Stromal cell of bone marrow (primary cell): Measurements from ENCODE around the gene FAM3A.

Experiments used
- DNase-seq: peaks from one replicate; pipeline ENCODE4 v3.0.0-alpha.2; 2012; ENCODE audit warnings: low read depth

Gene FAM3A

DNA sequence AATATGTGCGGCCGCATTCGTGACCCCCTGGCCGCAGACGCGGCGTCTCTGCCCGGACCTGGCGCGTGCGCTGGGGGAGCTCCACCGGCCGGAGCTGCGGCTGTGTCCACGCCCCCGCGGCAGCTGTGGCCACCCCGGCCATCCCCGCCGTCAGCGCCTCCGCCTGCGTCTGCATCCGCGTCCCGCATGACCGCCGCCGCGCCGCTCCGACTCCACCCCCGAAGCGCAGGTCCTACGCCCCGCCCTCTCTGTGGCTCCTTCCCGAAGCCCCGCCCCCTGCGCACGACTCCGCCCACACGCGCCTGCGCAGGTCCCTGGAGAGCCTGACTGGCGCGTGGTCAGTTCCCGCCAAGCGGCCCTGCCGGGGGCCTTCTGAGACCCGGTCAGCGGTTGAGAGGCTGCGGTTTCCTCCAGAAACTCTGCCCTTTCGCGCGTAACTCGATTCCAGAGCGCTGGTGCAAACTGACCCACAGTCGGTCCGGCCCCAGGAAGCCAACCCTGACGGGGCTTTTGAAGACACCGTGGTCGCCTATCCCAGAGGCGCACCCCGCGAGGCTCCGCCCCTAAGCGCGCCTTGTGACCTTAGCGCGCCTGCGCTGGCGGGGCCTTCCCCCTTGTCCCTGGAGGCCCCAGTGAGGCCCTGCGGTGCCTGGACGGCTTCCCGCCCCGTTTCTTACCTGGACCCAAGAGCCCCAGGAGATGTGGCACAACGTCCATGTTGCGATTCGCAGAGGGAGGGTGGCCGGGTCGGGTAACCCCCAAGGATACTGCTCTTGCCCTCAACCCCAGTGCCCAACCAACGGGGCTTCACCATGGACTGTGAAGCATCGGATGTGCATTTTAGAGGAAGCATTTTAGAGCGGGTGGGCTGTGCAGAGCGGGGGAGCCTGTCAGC is 37.1 kb downstream of the FAM3A start, which contains the start of gene LAGE3:
Gene LAGE3 (minus strand): TSS at position 554 of the 895 bp plus-strand sequence. CDS start 366 bp downstream, at position 188.
- DNase-seq, result peak; percentile 62

DNA sequence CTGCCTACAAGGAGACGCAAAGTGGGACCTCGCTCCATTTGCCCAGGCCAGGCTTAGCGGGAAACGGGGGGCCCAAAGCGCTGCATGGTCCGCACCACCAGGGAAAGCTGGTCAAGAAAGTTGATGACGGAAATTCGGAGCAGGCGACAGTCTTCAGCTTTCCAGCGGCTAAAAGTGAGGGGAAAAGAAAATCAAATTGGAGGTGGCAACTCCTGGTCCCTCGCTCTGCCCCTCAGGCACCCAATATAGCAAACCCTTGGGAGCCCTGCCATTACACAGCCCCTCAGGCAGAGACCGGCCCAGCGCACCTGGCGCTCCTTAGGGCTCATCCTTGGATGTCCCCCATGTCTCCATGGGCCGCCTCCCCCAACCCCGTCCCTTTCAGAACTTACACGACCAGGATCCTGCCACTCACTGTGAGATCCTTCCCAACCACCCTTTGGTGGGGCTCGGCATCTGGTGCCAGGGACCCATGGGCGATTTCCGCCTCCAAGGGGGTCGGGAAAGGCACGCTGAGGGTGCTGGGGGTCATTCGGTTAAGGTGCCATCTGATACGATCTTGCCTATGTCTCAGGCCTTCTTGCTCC is 38.0 kb downstream of the FAM3A start:
- no peak for DNase-seq

DNA sequence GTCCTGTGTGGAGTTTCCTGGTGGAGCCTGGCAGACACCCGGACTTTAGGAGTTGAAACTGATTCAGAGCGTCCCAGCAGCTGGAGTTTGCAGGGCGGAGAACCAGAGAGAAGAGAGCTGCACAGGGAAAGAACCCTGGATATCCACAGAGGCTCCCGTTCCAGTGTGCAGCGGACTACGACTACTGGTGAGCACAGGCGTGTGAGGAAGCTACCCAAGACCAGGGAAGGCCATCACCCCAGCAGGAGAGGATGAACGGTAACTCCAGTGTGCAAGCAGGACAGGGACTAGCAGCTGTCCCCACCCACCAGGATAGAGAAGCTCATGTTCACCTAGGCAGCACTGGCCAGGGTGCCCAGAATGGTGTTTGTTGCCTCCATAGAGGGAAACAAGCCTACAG is 39.2 kb downstream of the FAM3A start:
- no peak for DNase-seq

DNA sequence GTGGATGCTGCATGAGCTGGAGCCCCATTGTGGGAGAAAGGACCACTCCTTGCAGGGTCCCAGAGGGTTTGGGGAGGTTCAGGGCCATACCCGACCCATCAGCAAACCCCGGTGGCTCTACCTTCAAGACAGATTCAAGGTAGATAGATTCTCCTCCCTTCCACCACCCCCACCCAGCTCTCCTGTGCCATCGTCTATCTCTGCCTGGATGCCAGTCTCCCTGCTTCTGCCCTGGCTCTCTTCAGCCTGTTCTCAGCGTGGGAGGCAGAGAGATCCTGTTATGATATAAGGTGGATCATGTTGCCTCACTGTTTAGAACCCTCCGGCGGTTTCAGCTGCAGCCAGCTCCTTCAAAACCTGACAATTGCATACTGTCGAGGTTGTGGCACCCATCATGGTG is 42.3 kb downstream of the FAM3A start:
- no peak for DNase-seq

DNA sequence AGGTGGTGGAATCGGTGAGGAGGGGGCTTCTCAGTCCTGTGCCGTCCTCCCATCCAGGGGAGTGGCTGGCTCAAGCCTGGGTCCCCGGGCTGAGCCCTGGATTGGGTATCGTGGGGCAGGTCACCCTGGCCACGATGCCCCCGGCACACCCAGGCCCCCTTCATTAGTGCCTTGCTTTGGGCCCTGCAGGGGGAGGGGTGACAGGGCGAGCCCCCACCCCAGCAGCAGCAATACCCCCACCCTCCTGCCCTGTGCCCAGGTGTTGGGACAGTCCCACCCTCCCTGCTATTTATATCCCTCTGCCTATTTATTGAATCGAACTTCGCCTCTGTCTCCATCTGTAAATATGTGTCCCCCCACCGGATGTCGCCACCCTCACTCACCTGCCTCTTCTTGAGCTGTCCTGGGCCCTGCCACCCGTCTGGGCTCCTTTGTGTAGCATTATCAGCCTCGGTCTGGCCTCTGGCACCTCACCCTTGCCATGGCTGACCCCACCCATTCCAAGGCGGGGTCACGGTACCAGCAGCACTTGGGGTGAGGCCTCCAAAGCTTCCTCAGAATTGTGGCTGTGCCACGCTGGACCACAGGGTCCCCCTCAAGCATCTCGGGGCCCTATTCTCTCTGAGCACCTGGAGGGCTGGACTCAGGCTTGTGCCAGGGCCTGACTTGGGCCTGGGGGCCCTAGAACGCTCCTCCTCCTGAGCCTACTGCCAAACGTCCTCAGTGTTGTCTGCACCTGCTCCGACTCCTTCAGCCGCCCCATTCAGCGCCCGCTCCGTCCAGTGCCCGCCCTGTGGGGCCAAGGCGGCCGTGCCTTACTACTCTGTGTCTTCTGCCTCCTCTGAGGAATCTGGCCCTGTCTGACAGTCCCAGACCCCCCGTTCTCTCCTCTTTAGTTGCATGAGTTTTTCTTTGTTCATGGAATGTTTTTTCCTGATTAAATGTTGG is 43.1 kb downstream of the FAM3A start:
- no peak for DNase-seq

DNA sequence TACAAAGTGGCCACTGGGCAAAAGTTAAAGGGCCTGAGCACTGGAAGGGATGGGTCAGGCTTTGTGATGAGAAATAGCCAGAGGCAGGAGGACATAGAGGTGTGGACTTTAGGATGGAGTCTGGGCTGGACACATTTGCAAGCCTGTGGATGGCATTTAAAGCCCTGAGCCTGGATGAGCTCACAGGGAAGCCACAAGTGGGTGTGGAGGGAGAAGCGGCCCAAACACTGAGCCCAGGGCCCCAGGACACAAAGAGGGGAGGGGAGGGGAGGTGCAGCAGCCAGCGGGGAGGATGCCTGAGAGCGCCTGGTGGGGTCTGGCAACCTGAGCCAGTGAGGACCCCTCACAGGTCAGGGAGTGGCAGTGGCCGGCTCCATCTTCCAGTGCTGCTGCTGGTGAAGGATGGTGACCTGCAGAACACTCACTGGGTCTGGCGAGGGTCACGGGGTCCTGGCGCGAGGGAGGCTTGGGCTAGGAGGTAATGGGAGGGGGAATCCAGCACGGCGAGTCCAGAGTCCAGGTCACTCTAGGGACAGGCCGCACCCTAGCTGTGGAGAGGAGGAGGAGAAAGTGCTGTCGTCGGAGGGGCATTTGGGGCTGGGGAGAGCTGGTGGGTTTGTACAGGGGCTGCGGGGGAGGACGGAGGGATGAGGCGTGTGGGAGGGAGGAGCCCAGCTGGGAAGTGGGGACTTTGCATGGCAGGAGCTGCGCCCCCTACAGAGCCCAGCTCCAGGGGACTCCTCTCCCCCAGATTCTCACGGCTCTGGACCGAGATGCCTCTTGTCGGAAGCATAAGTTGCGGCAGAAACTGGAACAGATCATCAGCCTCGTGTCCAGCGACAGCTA is 44.0 kb downstream of the FAM3A start:
- DNase-seq, result no peak

DNA sequence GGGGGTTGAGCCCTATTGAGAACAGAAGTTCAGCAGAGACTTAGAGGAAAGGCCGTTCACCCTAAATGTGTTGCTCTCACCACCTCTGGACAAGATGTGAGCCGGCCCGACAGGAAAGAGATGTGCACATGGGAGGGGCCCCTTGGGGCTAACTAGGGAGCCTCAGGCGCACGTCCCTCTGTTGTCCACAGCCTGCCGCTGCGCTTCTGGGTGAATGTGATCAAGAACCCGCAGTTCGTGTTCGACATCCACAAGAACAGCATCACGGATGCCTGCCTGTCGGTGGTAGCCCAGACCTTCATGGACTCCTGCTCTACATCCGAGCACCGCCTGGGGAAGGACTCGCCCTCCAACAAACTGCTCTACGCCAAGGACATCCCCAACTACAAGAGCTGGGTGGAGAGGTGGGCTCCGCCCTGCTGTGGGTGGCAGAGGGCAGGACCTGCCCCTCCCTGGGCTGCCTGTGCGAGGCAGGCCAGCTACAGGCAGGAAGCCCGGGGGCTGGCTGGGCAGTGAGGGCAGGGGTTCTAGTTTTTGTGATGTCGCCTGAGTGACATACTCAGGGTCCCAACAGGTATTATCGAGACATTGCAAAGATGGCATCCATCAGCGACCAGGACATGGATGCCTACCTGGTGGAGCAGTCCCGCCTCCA is 45.0 kb downstream of the FAM3A start:
- DNase-seq, result no peak

DNA sequence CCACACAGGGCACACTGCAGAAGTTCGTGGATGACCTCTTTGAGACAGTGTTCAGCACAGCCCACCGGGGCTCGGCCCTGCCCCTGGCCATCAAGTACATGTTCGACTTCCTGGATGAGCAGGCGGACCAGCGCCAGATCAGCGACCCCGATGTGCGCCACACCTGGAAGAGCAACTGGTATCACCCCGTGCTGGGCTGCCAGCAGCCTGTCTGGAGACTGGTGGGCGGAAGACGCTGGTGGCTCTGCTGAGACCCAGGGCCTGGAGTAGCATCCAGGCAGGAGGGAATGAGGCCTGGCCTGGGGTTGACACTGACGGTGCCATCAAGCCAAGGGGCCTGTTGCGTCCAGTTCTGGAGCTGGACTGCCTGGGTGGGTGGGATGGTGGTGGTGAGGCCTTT is 45.6 kb downstream of the FAM3A start:
- DNase-seq, result no peak

DNA sequence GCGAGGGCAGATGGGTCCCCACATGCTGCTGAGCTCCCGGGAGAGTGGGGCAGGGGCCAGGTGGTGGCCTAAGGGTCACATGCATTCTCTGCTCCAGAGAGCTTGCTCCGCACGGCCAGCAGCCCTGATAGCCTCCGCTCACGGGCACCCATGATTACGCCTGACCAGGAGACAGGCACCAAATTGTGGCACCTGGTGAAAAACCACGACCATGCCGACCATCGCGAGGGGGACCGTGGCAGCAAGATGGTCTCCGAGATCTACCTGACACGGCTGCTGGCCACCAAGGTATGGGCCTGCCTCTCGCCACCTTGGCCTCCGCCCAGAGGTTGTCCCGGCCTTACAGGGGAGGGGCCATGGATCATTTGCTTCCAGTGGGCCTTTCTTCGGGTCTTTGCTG is 46.2 kb downstream of the FAM3A start:
- DNase-seq, result no peak

DNA sequence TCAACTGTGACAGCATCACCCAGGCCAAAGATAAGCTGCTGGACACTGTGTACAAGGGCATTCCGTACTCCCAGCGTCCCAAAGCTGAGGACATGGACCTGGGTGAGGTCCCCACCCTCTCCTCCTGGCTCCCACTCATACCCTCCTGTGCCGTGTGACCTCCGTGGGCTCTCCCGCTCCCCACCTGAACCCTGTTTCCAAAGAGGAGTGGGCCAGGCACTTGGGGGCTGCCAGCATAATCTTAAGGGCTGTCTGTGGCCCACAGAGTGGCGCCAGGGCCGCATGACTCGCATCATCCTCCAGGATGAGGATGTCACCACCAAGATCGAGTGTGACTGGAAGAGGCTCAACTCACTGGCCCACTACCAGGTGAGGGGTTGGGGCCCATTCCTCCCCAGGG is 46.9 kb downstream of the FAM3A start:
- no peak for DNase-seq

DNA sequence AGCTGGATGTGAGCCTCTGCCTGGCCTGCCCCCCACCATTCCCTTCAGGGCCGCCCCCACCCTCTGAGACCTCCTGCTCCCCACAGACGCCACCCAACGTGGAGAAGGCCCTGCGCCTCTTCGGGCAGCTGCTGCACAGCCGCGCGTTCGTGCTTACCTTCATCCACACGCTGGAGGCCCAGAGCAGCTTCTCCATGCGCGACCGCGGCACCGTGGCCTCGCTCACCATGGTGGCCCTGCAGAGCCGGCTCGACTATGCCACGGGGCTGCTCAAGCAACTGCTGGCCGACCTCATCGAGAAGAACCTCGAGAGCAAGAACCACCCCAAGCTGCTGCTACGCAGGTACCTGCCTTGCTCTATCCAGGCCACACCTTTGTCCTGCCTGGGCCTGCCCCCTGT is 47.8 kb downstream of the FAM3A start:
- DNase-seq, result no peak

DNA sequence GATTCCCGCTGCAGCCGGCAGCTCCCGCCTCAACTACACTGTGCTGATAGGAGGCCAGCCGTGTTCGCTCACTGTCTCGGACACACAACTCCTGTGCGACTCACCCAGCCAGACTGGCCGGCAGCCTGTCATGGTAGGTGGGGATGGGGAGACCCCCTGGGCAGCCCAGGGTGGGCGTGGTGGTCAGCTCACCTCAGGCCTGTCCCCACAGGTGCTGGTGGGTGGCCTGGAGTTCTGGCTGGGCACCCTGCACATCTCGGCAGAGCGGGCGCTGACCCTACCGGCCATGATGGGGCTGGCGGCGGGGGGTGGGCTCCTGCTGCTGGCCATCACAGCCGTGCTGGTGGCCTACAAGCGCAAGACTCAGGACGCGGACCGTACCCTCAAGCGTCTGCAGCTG is 48.5 kb downstream of the FAM3A start:
- no peak for DNase-seq

DNA sequence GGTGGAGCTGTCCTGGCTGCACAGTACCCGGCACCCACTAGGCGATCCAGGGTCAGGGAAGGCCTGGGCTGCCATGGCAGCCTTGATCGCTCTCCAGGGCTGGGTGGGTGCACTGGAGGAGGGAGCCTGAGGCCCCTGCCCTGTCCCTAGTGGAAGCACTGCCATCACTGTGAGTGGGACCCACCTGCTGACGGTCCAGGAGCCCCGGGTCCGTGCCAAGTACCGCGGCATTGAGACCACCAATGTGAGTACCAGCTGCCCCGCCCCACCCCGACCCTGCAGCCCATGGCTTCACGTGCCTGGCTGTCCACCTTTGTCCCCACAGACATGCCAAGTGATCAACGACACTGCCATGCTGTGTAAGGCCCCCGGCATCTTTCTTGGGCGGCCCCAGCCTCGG is 49.1 kb downstream of the FAM3A start:
- no peak for DNase-seq

DNA sequence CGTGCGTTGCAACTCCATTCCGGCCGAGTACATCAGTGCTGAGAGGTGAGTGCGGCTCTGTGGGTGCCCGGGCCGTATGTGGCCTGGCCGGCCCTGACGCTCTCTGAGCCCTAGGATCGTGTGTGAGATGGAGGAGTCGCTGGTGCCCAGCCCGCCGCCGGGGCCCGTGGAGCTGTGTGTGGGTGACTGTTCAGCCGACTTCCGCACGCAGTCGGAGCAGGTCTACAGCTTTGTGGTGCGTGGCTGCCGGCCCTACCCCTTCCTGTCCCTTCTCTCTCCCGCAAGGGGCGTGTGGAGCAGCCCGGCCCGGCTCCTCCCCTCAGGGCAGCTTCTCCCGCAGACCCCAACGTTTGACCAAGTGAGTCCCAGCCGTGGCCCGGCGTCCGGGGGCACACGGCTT is 50.0 kb downstream of the FAM3A start:
- no peak for DNase-seq

DNA sequence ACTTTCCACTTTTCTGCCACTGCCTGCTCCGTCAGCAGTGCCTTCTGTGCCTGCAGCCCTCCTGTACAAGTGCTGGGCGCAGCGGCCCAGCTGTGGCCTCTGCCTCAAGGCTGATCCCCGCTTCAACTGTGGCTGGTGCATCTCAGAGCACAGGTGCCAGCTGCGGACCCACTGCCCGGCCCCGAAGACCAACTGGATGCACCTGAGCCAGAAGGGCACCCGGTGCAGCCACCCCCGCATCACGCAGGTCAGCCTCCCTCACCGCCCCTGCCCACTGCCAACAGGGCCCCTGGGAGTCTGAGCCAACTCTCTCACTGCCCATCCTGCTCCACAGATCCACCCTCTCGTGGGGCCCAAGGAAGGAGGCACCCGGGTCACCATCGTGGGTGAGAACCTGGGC is 50.4 kb downstream of the FAM3A start:
- no peak for DNase-seq

DNA sequence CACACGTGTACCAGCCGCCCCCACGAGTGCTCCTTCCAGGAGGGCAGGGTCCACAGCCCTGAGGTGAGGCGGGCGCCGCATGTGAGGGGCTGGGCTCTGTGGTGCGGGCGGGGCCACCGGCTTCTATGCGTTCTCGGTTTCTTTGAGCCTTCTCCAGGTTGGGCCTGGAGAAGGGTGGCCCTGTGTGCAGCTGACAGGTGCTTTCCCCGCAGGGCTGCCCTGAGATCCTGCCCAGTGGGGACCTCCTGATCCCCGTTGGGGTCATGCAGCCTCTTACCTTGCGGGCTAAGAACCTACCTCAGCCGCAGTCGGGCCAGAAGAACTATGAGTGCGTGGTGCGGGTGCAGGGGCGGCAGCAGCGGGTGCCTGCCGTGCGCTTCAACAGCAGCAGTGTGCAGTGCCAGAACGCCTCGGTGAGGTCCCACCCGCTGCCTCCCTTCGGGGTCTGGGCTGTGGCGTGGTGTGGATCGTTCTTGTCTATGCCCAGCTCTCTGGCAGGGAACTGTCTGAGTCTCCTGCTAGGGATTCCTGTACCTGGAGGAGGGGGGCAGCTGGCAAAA is 51.1 kb downstream of the FAM3A start:
- DNase-seq, result no peak

DNA sequence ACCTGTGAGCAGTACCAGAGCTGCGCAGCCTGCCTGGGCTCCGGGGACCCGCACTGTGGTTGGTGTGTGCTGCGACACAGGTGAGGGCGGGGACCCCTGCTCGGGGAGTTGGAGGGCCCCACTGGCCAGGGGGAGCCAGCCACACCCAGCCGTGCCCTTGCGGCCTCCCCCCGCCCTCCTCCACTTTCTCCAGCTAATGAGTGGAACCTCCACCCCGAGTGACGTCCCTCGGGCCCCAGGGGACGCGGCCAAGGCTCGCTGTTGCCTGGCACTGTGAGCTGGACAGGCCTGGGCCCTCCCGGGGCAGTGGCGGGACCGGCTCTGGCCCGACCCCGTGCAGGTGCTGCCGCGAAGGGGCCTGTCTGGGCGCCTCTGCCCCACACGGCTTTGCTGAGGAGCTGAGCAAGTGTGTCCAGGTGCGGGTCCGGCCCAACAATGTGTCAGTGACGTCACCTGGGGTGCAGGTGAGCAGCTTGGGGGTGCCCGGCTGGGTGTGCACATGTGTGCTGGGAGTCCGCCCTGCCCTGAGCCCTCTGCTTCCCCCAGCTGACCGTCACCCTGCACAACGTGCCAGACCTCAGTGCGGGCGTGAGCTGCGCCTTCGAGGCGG is 52.3 kb downstream of the FAM3A start:
- no peak for DNase-seq

DNA sequence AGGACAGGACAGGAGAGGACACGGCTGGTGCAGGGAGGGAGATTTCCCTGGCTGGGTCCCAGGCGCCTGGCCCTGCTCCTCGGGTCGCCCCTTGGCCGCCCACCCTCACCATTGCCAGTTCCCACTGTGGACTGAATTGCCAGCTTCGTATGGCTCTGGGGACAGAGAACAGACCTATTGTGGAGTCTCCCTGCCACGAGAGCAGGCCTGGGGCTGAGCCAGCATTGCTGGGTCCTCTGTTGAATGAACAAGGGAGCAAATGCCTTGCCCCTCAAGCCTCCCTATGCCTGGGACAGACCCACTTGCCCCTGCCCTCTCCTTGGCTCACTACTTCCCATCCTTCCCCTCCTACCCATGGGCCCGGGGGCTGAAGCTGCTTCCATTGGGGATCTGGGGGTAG is 53.6 kb downstream of the FAM3A start:
- no peak for DNase-seq

DNA sequence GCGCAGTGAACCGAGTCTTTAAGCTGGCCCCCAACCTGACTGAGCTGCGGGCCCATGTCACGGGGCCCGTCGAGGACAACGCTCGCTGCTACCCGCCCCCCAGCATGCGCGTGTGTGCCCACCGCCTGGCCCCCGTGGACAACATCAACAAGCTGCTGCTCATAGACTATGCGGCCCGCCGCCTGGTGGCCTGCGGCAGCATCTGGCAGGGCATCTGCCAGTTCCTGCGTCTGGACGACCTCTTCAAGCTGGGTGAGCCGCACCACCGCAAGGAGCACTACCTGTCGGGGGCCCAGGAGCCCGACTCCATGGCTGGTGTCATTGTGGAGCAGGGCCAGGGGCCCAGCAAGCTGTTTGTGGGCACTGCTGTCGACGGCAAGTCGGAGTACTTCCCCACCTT is 55.7 kb downstream of the FAM3A start:
- DNase-seq, result no peak

DNA sequence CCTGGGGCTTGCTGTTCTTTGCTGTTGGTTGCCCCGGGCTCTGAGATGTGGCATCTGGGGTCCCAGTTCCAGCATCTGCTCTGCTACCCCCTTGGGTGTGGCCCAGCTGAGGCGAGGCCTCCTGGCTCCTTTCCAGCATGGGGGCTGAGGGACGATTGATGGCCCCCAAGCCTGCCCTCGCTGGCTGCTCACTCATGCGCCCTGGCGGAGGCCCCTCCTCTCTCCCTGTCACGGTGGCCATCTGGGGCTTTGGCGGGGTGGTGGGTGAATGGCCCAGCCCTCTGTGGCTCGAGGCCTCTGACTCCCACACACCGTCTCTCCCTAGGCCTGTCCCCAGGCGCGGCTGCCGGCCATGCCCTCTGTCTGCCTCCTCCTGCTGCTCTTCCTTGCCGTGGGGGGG is 56.2 kb downstream of the FAM3A start:
- no peak for DNase-seq
